Loucy (cell line): ENCODE measurements around the gene DDX23.

Experiments
- H2AFZ ChIP-seq: fragments of 200-600 bp; sonication (generic); 2 replicates; pipeline ENCODE4 v1.6.0; 2016; ENCODE audit warnings: antibody characterized with exemption, mild to moderate bottlenecking, low read length, moderate library complexity
- H3F3A ChIP-seq: fragments of 200-600 bp; 2 replicates; pipeline ENCODE4 v1.6.0; 2016; ENCODE audit warnings: antibody characterized with exemption, low read depth, mild to moderate bottlenecking
- H3K27me3 ChIP-seq: fragments of 200-600 bp; sonication (generic); 2 replicates; pipeline ENCODE4 v1.6.1; 2014; ENCODE audit warnings: low read length, mild to moderate bottlenecking; ENCODE audit not compliant: insufficient read depth, poor library complexity, severe bottlenecking
- H3K36me3 ChIP-seq: fragments of 200-600 bp; sonication (generic); 2 replicates; pipeline ENCODE4 v1.6.1; 2016; ENCODE audit warnings: low read length; ENCODE audit not compliant: insufficient read depth
- H3K4me1 ChIP-seq: fragments of 200-600 bp; sonication (generic); 2 replicates; pipeline ENCODE4 v1.5.1; 2014; ENCODE audit warnings: low read length, mild to moderate bottlenecking; ENCODE audit not compliant: insufficient read depth, poor library complexity, severe bottlenecking
- H3K4me2 ChIP-seq: fragments of 200-600 bp; sonication (generic); 2 replicates; pipeline ENCODE4 v1.6.0; 2014; ENCODE audit warnings: antibody characterized with exemption, low read length, low read depth, mild to moderate bottlenecking; ENCODE audit not compliant: poor library complexity, severe bottlenecking
- H3K4me3 ChIP-seq: fragments of 200-600 bp; sonication (generic); 2 replicates; pipeline ENCODE4 v1.5.1; 2014; ENCODE audit warnings: low read length, mild to moderate bottlenecking, mixed read lengths; ENCODE audit not compliant: poor library complexity, severe bottlenecking
- H3K79me2 ChIP-seq: fragments of 200-600 bp; sonication (generic); 2 replicates; pipeline ENCODE4 v1.6.1; 2014; ENCODE audit warnings: low read length; ENCODE audit not compliant: insufficient read depth
- H3K9ac ChIP-seq: fragments of 200-600 bp; sonication (generic); 2 replicates; pipeline ENCODE4 v1.6.0; 2014; ENCODE audit warnings: mild to moderate bottlenecking, low read depth, low read length, moderate library complexity; ENCODE audit not compliant: poor library complexity, severe bottlenecking
- H3K9me2 ChIP-seq: fragments of 200-600 bp; sonication (generic); replicated peaks from 2 replicates; pipeline ENCODE4 v1.6.1; 2016; ENCODE audit warnings: low read depth, low read length, mixed read lengths
- H3K9me3 ChIP-seq: fragments of 200-600 bp; sonication (generic); 2 replicates; pipeline ENCODE4 v1.6.1; 2014; ENCODE audit warnings: mild to moderate bottlenecking, antibody characterized with exemption, low read length, low read depth; ENCODE audit not compliant: insufficient read depth
- H4K20me1 ChIP-seq: fragments of 200-600 bp; sonication (generic); 2 replicates; pipeline ENCODE4 v1.6.0; 2014; ENCODE audit warnings: antibody characterized with exemption, low read length, mild to moderate bottlenecking; ENCODE audit not compliant: insufficient read depth, poor library complexity, severe bottlenecking
- CTCF ChIP-seq: fragments of 200-600 bp; sonication (generic); conservative IDR thresholded peaks from 2 replicates; pipeline ENCODE4 v1.5.1; 2014; ENCODE audit warnings: mild to moderate bottlenecking, antibody characterized with exemption, low read length
- EZH2phosphoT487 ChIP-seq: fragments of 200-600 bp; IDR thresholded peaks from 2 replicates; pipeline ENCODE4 v1.6.1; 2018; ENCODE audit warnings: antibody characterized with exemption, mild to moderate bottlenecking, moderate library complexity, borderline replicate concordance

Gene DDX23

GRCh38 chr12:48819986-48820725, 31.8 kb downstream of the DDX23 start:
- Histone ChIP-seq H3K79me2 (peaks cover 13% of the 10 kb centered on the region; the same call in 1 of the 2 replicates), H4K20me1 (peaks cover 7% of the 10 kb centered on the region), H3F3A (no peaks in the 10 kb centered on the region; the same call in 1 of the 2 replicates), H2AFZ (no peak overlapping the region), H3K4me2 (peak overlapping the region; percentile 84), H3K4me3 (no peak overlapping the region), H3K9me3 (no peaks in the 10 kb centered on the region), H3K9ac (no peak overlapping the region), H3K4me1 (peaks cover 30% of the 10 kb centered on the region), H3K36me3 (no peaks in the 10 kb centered on the region), H3K27me3 (no peaks in the 10 kb centered on the region), H3K9me2 (no peaks in the 10 kb centered on the region)
- TF ChIP-seq EZH2phosphoT487 (no peak), CTCF (no peak)

- Histone ChIP-seq H3K79me2 (peaks cover 13% of the 10 kb centered on the region; the same call in 1 of the 2 replicates), H3K4me2 (peak overlapping the region; percentile 84), H4K20me1 (peaks cover 7% of the 10 kb centered on the region), H3F3A (no peaks in the 10 kb centered on the region; the same call in 1 of the 2 replicates), H3K4me1 (peaks cover 30% of the 10 kb centered on the region), H3K9ac (peak overlapping the region; percentile 74), H3K27me3 (no peaks in the 10 kb centered on the region), H3K9me2 (no peaks in the 10 kb centered on the region), H3K9me3 (no peaks in the 10 kb centered on the region), H2AFZ (peak overlapping the region; percentile 72; the same call in 1 of the 2 replicates), H3K4me3 (peak overlapping the region; percentile 84), H3K36me3 (no peaks in the 10 kb centered on the region)
- no peak for TF ChIP-seq EZH2phosphoT487
- peak; percentile 45 for TF ChIP-seq CTCF
Observed at GRCh38 chr12:48818831-48819590, 33.0 kb downstream of the DDX23 start.

DNA sequence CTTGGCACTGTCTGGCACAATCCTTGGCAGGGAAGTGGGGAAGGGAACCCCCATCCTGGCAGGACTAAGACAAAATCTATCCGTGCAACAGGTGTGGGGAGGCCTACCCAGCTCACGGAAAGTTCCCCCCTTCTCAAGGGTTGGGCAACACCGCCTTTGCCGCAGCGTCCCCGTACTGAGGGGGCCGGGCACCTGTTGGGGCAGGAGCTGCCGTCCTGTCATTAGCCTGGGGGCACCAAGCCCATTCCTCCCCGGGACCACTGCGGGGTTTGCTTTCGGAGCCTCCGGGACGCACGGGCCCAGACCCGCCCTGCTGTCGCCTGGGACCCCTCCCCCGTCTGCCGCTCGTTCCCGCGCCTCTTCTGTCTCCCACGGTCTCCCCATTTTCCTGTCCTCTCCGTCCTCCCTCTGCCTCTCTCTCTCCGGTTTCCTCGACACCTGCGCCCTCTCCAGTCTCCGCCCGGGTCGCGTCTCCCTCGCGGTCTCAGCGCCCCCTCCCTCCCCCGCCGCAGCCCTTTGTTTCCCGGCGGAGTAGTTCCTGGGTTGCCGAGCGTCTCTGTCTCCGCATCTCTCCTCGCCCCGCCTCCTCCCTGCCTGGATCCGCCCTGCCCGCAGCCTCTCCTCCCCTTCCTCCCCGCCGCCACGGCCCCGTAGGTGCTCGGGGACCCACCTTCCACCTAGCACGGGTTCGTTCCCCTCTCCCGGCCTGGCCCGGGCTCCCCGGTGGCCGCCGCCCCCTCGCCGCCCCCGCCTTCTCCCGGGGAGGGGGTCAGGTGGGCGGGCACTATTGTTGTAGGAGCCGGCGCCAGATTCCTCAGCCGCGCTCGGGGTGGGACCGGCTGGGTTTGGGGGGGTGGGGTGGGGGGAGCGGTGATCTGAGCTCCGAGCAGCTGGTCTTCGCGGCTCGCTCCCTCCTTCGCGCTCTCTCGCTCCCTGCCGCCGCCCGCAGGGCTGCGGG, 33.8 kb downstream of the DDX23 start, which contains the start of gene CACNB3:
Gene CACNB3 (plus strand): TSS at position 624 of the 958 bp plus-strand sequence. CDS start 434 bp downstream, outside the sequence.
- H3K4me3 ChIP-seq: peak within 1 kb of the TSS; percentile 84

More for the DNA sequence above, 33.8 kb downstream of the DDX23 start, which contains the start of gene CACNB3:
- TF ChIP-seq EZH2phosphoT487 (no peak), CTCF (no peak)
- Histone ChIP-seq H4K20me1 (peaks cover 7% of the 10 kb centered on the region), H3K4me1 (peaks cover 30% of the 10 kb centered on the region), H3K4me2 (peak within 1 kb of the TSS; percentile 84), H3K79me2 (peaks cover 13% of the 10 kb centered on the region; the same call in 1 of the 2 replicates), H3F3A (no peaks in the 10 kb centered on the region; the same call in 1 of the 2 replicates), H3K9ac (peak within 1 kb of the TSS; percentile 74), H3K36me3 (no peaks in the 10 kb centered on the region), H3K9me2 (no peaks in the 10 kb centered on the region), H3K9me3 (no peaks in the 10 kb centered on the region), H2AFZ (peak within 1 kb of the TSS; percentile 72), H3K27me3 (no peaks in the 10 kb centered on the region)
